ENCODE results near the gene TEKT5. TPM values are rescaled to one million over a fixed set of nuclear protein-coding genes. Genes with fewer than 3 reads are reported as not detected.
A peak's percentile ranks its signal among the peaks of the same experiment; 100 is the strongest.
"Not testable (repeated sequence)": the region's sequence is repeated elsewhere in the genome, so short reads cannot be mapped to it uniquely, and the experiment has no call there.

The TEKT5 gene
- not detected for polyA plus RNA-seq

GRCh38 chr16:10694830-10695229 lies at the start of gene TEKT5:
TEKT5 (minus strand) TSS chr16:10694930; CDS start chr16:10694873, 57 bp downstream.
- peaks cover 2% of the 10 kb centered on the region for H3K36me3 Mint-ChIP-seq
- H3K9me3 Mint-ChIP-seq: no peaks in the 10 kb centered on the region
- H3K4me3 Mint-ChIP-seq: no peak within 1 kb of the TSS
- H3K27ac Mint-ChIP-seq: no peak within 1 kb of the TSS
- H3K27me3 Mint-ChIP-seq: peaks cover 5% of the 10 kb centered on the region
- no peaks in the 10 kb centered on the region for H3K4me1 Mint-ChIP-seq

DNA sequence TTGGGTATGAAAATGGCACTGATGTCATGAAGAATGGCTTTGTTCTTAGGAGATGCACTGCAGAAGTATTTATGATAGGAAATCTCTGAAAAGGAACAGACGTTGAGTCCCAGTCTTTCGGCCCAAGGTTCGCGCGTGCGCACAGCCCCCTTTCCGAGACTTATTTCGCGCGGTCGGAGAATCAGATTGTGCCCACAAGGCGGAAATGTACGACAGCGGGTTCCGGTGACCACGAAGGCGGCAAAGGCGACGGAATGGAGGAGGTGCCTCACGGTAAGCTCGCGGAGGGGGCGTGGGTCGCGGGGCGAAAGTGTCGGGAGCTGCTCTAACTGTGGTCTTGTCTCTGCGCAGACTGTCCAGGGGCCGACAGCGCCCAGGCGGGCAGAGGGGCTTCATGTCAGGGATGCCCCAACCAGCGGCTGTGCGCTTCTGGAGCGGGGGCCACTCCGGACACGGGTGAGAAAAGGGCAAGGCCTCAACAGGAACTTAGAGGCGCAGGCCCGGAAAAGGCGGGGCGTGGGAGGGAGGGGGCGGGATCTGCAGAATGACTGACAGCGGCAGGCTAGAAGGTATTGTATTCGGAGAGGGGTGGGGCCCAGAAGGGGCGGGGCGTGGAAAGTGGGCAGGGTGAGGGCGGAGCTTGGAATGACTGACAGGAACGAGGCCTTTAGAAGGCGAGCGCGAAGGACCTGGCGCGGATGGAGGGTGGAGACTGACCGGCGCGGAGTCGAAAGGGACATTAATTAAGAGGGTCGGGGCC lies 49.1 kb upstream of the TEKT5 start, which contains the start of gene NUBP1:
NUBP1 (plus strand) TSS at position 233 of the 760 bp plus-strand sequence; CDS start at position 255, 22 bp downstream.
- Mint-ChIP-seq H3K4me3 (peak within 1 kb of the TSS; percentile 85 to 98 (median 96)), H3K36me3 (peaks cover 4% of the 10 kb centered on the region), H3K27me3 (no peaks in the 10 kb centered on the region), H3K27ac (peak within 1 kb of the TSS; percentile 89 to 100 (median 98)), H3K4me1 (peaks cover 25 to 32% (median 27%) of the 10 kb centered on the region in 3 donors), H3K9me3 (no peaks in the 10 kb centered on the region)

DNA sequence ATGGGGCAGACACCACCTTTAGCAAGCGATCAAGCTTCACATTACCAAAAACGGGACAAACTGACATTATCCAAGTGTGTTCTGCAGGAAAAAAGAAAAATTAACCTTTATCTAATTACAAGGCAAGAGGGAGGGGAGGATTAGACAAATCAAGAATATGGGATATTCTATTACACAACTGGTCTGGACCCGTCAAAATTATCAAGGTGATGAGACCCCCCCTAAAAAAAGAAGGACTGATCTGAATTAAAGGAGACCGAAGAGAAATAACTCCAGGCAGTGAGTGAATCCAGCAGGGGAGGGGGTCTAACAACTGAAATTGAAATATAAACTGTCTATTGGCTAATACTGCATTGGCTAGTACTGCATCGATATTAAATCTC lies 48.5 kb upstream of the TEKT5 start:
- H3K36me3 Mint-ChIP-seq: peaks cover 4% of the 10 kb centered on the region
- no peaks in the 10 kb centered on the region for H3K27me3 Mint-ChIP-seq
- no peaks in the 10 kb centered on the region for H3K9me3 Mint-ChIP-seq
- peaks cover 27 to 35% (median 30%) of the 10 kb centered on the region in 3 donors for H3K4me1 Mint-ChIP-seq
- H3K27ac Mint-ChIP-seq: peak overlapping the region; percentile 89 to 100 (median 98)
- H3K4me3 Mint-ChIP-seq: peak overlapping the region; percentile 85 to 98 (median 96)

DNA sequence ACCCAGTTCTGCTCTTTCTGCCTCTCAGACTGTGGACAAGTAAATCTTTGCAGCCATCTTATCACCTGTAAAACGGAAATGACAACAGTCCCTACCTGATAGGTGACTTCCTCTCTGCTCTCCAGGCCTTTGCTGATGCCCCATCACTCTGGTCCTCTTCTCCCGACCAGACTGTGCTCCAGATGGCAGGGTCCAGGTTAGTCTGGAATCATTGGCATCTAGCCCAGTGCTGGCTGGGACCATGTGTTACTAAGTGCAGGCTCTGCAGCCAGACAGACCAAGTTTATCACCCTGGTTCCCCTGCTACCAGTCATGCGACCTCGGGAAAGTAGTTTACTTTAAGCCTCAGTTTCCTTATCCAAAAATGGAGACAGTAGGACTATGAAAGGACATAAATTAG lies 47.1 kb upstream of the TEKT5 start:
- Mint-ChIP-seq H3K27me3 (no peaks in the 10 kb centered on the region), H3K36me3 (peaks cover 4% of the 10 kb centered on the region), H3K4me3 (peak overlapping the region in 3 of 4 donors; percentile 18 to 80 (median 73)), H3K9me3 (no peaks in the 10 kb centered on the region), H3K4me1 (peaks cover 36 to 43% (median 38%) of the 10 kb centered on the region in 3 donors), H3K27ac (peak overlapping the region; percentile 73 to 85 (median 74))

- peak overlapping the region; percentile 67 to 74 (median 73) for H3K27ac Mint-ChIP-seq
- not testable (repeated sequence) for H3K36me3 Mint-ChIP-seq, H3K9me3 Mint-ChIP-seq, H3K27me3 Mint-ChIP-seq
- peaks cover 37 to 43% (median 38%) of the 10 kb centered on the region in 3 donors for H3K4me1 Mint-ChIP-seq
- H3K4me3 Mint-ChIP-seq: peak overlapping the region in 1 of 4 donors; percentile 73
These were observed 46.5 kb upstream of the TEKT5 start for GRCh38 chr16:10741249-10741648.

GRCh38 chr16:10740845-10741208 lies 46.1 kb upstream of the TEKT5 start:
- H3K4me1 Mint-ChIP-seq: peaks cover 36 to 42% (median 38%) of the 10 kb centered on the region in 3 donors
- no peaks in the 10 kb centered on the region for H3K9me3 Mint-ChIP-seq
- H3K27ac Mint-ChIP-seq: peak overlapping the region; percentile 67 to 74 (median 73)
- H3K4me3 Mint-ChIP-seq: peak overlapping the region in 2 of 4 donors; percentile 58 to 73
- peaks cover 4% of the 10 kb centered on the region for H3K36me3 Mint-ChIP-seq
- H3K27me3 Mint-ChIP-seq: no peaks in the 10 kb centered on the region

DNA sequence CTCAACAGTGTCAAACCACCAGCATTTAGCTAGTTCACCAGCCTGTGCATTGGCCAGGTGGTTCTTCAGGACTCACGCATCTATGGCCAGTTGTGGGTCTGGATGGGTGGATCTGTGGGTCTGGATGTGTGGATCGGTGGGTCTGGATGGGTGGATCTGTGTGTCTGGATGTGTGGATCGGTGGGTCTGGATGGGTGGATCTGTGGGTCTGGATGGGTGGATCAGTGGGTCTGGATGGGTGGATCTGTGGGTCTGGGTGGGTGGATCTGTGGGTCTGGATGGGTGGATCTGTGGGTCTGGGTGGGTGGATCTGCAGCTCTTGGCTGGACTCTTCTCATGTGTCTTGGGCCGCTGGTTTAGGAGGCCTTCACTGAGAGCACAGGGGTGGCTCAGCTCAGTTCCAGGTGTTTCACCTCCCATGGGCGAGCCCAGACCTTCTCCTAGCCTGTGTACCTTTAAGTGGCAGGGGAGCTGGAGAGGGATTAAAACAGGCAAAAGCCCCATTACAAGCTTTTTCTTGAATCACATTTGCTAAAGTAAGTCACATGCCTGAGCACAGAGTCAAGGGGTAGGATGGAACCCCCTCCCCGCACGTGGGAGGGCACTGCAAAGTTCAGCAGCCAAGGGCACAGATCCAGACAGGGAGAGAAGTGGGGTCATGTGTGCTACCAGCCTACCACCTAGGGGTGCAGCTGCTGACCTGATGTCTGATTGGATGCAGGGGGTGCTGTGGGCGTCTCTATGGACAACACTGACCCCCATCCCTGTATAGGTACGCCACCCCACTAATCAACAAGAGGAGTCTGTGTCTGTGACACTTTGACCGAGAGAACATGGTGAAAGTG lies 45.5 kb upstream of the TEKT5 start:
- Mint-ChIP-seq H3K9me3 (no peaks in the 10 kb centered on the region), H3K36me3 (peaks cover 4% of the 10 kb centered on the region), H3K27ac (peak overlapping the region in 2 of 3 donors; percentile 73 to 74), H3K27me3 (no peaks in the 10 kb centered on the region), H3K4me3 (peak overlapping the region in 3 of 4 donors; percentile 52 to 73 (median 58)), H3K4me1 (peaks cover 31 to 36% (median 34%) of the 10 kb centered on the region in 3 donors)

- peaks cover 0 to under 1% (median 0%) of the 10 kb centered on the region in 3 donors for H3K9me3 Mint-ChIP-seq
- peaks cover 2% of the 10 kb centered on the region for H3K36me3 Mint-ChIP-seq
- peak overlapping the region; percentile 25 to 86 (median 64) for H3K4me3 Mint-ChIP-seq
- H3K27me3 Mint-ChIP-seq: no peaks in the 10 kb centered on the region
- H3K27ac Mint-ChIP-seq: peak overlapping the region in 1 of 3 donors; percentile 83
- H3K4me1 Mint-ChIP-seq: peaks cover 22 to 32% (median 31%) of the 10 kb centered on the region in 3 donors
These were observed 43.7 kb upstream of the TEKT5 start for GRCh38 chr16:10738231-10739077.

GRCh38 chr16:10737068-10737625 lies 42.4 kb upstream of the TEKT5 start:
- Mint-ChIP-seq H3K27me3 (no peaks in the 10 kb centered on the region), H3K4me1 (peaks cover 20 to 31% (median 25%) of the 10 kb centered on the region in 3 donors), H3K27ac (peak overlapping the region; percentile 48 to 91 (median 84)), H3K4me3 (peak overlapping the region; percentile 84 to 93 (median 88)), H3K9me3 (peaks cover 0 to 4% (median 1%) of the 10 kb centered on the region in 3 donors), H3K36me3 (peaks cover 2% of the 10 kb centered on the region)

- Mint-ChIP-seq H3K27ac (no peak overlapping the region), H3K4me3 (no peak overlapping the region), H3K36me3 (no peaks in the 10 kb centered on the region), H3K9me3 (peaks cover 0 to 4% (median 1%) of the 10 kb centered on the region in 3 donors), H3K4me1 (peaks cover 0 to under 1% (median 0%) of the 10 kb centered on the region in 3 donors), H3K27me3 (no peaks in the 10 kb centered on the region)
These were observed 37.1 kb upstream of the TEKT5 start for GRCh38 chr16:10731790-10732189.

- Mint-ChIP-seq H3K27ac (no peak overlapping the region), H3K4me3 (no peak overlapping the region), H3K9me3 (peaks cover 0 to 4% (median 1%) of the 10 kb centered on the region in 3 donors), H3K4me1 (no peaks in the 10 kb centered on the region), H3K36me3 (no peaks in the 10 kb centered on the region), H3K27me3 (no peaks in the 10 kb centered on the region)
These were observed 34.6 kb upstream of the TEKT5 start for GRCh38 chr16:10729104-10730048.

DNA sequence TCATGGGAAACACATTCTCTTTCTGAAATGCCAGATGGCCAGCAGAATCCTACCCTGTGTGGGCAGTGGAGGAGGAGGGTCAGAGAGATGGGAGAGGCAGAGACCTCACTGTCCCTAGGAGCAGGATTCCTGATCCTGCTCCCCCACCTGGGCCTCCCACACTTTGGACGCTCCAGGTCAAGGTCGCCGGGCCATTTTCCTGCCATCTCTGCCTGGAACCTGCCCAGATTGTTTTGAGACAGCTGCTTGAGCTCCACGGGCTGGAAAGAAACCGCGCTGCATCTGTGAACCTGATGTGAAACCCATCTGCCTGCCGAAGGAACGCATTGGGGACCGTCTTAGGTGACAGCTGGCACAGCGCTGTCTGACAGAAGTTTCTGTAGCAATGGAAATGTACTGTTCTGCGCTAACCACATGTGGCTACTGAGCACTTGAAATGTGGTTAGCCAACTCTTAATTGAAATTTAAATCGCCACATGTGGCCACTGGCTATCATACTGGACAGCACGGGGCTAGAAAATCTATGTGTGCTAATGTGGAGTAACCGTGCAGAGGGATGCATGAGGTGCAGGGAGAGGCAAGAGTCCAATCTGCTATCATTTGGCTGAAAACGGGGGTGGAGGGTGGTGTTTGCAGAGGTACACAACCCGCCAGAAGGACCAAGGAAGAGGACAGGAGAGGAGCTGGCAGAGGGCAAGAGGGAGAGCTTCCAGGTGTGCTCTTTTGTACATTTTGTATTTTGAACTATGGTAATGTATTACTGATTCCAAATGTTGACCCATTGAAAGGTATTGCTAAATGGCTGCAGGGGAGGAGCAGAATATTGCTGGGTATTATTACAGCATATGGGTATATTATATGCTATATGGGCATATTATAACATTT lies 33.5 kb upstream of the TEKT5 start:
- Mint-ChIP-seq H3K27me3 (no peaks in the 10 kb centered on the region), H3K36me3 (no peaks in the 10 kb centered on the region), H3K9me3 (peaks cover 0 to 1% (median 0%) of the 10 kb centered on the region in 3 donors), H3K4me1 (no peaks in the 10 kb centered on the region), H3K4me3 (no peak overlapping the region), H3K27ac (no peak overlapping the region)
